ENCODE results near the gene FGF1. TPM values are rescaled to one million over a fixed set of nuclear protein-coding genes. Genes with fewer than 3 reads are reported as not detected.

The FGF1 gene
- total and polyA plus RNA-seq, 2 of the 4 experiments (the other 2 are of a cell fraction): 7.6 to 7.7 TPM

DNA sequence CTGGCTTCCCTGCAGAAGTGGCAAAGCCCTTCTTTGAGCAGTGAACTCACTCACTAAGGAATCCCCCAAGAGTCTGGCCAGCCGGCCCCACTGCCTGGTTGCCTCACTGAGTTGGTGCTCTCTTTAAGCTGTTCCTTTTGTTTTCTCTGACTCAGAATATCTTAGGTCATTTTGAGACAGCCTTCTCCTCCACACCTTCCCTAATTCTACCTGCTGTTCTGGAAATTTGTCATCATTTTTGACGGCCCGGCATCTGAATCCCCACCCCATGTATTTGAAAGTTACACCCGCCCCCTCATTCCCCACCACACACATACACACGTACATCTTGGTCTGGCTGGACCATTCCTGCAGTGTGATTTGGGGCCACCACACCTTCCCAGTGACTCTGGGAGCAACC is 41.8 kb downstream of the FGF1 start:
- Histone ChIP-seq H4K20me1 (ENCODE audit: insufficient read depth, low read length) (no peaks in the 10 kb centered on the region), H3K79me1 (ENCODE audit: low read depth in 1 of 2, low read length in 2 of 2) (no peaks in the 10 kb centered on the region), H2BK120ac (ENCODE audit: low read depth, low read length) (peak overlapping the region; percentile 98), H4K91ac (ENCODE audit: insufficient read depth, low read depth, low read length) (peak overlapping the region; percentile 93), H3K9me1 (ENCODE audit: insufficient read depth, low read length) (peaks cover 7% of the 10 kb centered on the region), H2AK9ac (replicated peaks; ENCODE audit: low read depth, low read length, poor library complexity) (peak overlapping the region; percentile 68), H2AFZ (replicated peaks; ENCODE audit: low read length, poor library complexity) (peak overlapping the region; percentile 73), H3K4me3 (ENCODE audit: insufficient read depth, low read depth, low read length) (no peak overlapping the region), H3K18ac (ENCODE audit: low read depth, low read length) (peak overlapping the region; percentile 89), H2BK5ac (ENCODE audit: low read depth, low read length, poor library complexity, severe bottlenecking) (peak overlapping the region; percentile 95), H3K14ac (replicated peaks; ENCODE audit: low read depth, low read length) (peak overlapping the region; percentile 96), H3K9me3 (ENCODE audit: control insufficient read depth, insufficient read depth, low read length) (no peaks in the 10 kb centered on the region), H3K27me3 (ENCODE audit: control insufficient read depth, insufficient read depth, low read length) (no peaks in the 10 kb centered on the region), H4K5ac (ENCODE audit: low read depth, low read length) (peak overlapping the region; percentile 52; the same call in 1 of the 2 replicates), H3K27ac (ENCODE audit: insufficient read depth, low read length) (peak overlapping the region; percentile 51), H3K4me1 (ENCODE audit: control insufficient read depth, insufficient read depth, low read length) (peaks cover 23% of the 10 kb centered on the region), H3K9ac (ENCODE audit: low read depth, low read length) (peak overlapping the region; percentile 29; the same call in 1 of the 2 replicates), H2BK15ac (ENCODE audit: low read depth, low read length) (peak overlapping the region; percentile 95; the same call in 2 of the 3 replicates), H3K36me3 (ENCODE audit: control insufficient read depth, insufficient read depth, low read length) (no peaks in the 10 kb centered on the region), H3K4ac (ENCODE audit: low read depth, low read length) (peak overlapping the region; percentile 94), H3K4me2 (ENCODE audit: low read depth, low read length) (no peak overlapping the region; the same call in 1 of the 2 replicates), H2BK20ac (ENCODE audit: low read depth, low read length) (peak overlapping the region; percentile 96), H4K8ac (ENCODE audit: low read depth in 2 of 2, low read length in 2 of 2) (peak overlapping the region; percentile 60 to 90), H2AK5ac (ENCODE audit: low read depth, low read length) (peak overlapping the region; percentile 97; the same call in 1 of the 2 replicates), H3K56ac (ENCODE audit: extremely low read depth, insufficient read depth, low read length) (peak overlapping the region; percentile 82; the same call in 1 of the 2 replicates), H3K23ac (ENCODE audit: low read depth, low read length) (peak overlapping the region; percentile 89)
- BruUV-seq (replicated peaks): no TSS peak
- DNase-seq (peak; percentile 36), ATAC-seq (ENCODE audit: low read depth) (no peak)
- ChIA-PET POLR2A (ENCODE audit: unreplicated experiment) (interaction anchor here (0.6 to 1.3 kb wide), 3 partner anchors 22 to 27 kb away, joined by 3 to 10 read pairs (median 3); no protein-coding TSS in a partner anchor), CTCF (interaction anchor here (1.0 to 3.3 kb wide), 4 partner anchors 12 to 69 kb away, joined by 3 to 31 read pairs (median 5); no protein-coding TSS in a partner anchor)
- peak; percentile 23; the same call in 1 of the 2 replicates for TF ChIP-seq CEBPB (IDR thresholded peaks at IDR 0.05; ENCODE audit: low read depth, low read length)
- no peak for TF ChIP-seq MAZ (IDR thresholded peaks at IDR 0.05; ENCODE audit: borderline replicate concordance, low read depth, low read length)
- intact Hi-C loops (cut with micrococcal nuclease) (loop anchor here (2.0 kb wide), 1 partner anchor 23 kb away; no protein-coding TSS in a partner anchor), in situ Hi-C loops (cut with MboI; ENCODE audit: low sequenced_read_pairs) (no loop called here), dilution Hi-C loops (cut with HindIII; ENCODE audit: low sequenced_read_pairs, unreplicated experiment) (no loop called here)
- no CpG with 5 or more reads among the region's 5 CpGs for WGBS, 2 experiments (ENCODE audit: extremely low coverage in 2 of 2, insufficient read length in 1 of 2)
